ENCODE measurements around the gene DENND2D.

DNA sequence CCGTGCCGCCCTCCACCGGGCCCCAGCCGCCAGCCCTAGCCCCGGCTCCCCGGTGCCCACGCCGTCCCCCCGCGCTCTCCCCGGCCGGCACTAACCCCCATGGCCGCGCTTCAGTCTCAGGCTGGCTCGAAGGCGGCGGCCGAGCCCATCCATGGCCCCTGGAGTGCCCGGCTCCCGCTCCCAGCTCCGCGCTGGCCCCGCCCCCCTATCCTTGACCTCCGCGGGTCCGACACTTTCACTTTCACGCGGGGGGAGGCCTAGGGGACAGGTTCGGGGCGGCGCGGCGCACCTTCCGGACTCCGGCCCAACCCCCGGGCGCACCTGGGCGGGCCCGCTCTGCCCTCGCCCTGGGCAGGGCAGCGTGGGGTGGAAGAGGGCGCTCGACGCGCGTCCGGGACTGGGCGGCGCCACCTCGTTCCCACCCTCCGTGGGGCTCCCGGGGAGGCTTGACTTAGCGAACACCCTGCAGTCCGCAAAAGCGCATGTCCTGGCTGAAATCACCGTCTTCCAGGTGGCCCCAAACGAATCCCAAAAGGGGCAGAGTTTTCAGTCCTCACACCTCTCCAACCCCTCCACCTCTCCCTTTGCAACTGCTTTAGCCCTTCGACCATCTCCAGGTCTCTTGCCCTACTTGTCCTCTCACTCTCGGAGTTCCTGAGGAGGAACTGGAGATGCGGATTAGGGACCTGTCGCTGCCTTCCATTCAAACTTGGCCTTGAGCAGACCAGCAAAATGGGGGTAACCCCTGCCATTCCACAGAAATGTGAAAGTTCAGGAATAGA, 3.9 kb upstream of the DENND2D start:
- no peak for TF ChIP-seq EZH2 (IDR thresholded peaks at IDR 0.05; ENCODE audit: insufficient read depth, low read length)
- TF ChIP-seq, protein P1, sequence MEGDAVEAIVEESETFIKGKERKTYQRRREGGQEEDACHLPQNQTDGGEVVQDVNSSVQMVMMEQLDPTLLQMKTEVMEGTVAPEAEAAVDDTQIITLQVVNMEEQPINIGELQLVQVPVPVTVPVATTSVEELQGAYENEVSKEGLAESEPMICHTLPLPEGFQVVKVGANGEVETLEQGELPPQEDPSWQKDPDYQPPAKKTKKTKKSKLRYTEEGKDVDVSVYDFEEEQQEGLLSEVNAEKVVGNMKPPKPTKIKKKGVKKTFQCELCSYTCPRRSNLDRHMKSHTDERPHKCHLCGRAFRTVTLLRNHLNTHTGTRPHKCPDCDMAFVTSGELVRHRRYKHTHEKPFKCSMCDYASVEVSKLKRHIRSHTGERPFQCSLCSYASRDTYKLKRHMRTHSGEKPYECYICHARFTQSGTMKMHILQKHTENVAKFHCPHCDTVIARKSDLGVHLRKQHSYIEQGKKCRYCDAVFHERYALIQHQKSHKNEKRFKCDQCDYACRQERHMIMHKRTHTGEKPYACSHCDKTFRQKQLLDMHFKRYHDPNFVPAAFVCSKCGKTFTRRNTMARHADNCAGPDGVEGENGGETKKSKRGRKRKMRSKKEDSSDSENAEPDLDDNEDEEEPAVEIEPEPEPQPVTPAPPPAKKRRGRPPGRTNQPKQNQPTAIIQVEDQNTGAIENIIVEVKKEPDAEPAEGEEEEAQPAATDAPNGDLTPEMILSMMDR (IDR thresholded peaks at IDR 0.05; ENCODE audit: insufficient read depth, low read depth, low read length), result no peak

Data from astrocyte (in vitro differentiated cells and primary cell).